HAP-1 (cell line): Measurements from ENCODE around the gene IFNA16.
"Not testable (repeated sequence)": the region's sequence is repeated elsewhere in the genome, so short reads cannot be mapped to it uniquely, and the experiment has no call there.

Source experiments
- DNase-seq, 2 experiments: peaks; one replicate each; pipeline ENCODE4 v3.0.0-alpha.2; 2016 to 2020; ENCODE audit warnings: low spot score in 2 of 2
- H3K27me3 ChIP-seq: fragments of 250-450 bp; sonication (Bioruptor Pico); 2 replicates; pipeline ENCODE4 v1.5.1; 2020; ENCODE audit warnings: low read depth, mild to moderate bottlenecking, moderate library complexity
- H3K36me3 ChIP-seq: fragments of 250-450 bp; sonication (Bioruptor Pico); replicated peaks from 2 replicates; pipeline ENCODE4 v1.5.1; 2020; ENCODE audit warnings: mild to moderate bottlenecking
- H3K4me1 ChIP-seq: fragments of 250-450 bp; sonication (Bioruptor Pico); 2 replicates; pipeline ENCODE4 v1.5.1; 2020; ENCODE audit warnings: mild to moderate bottlenecking
- H3K4me3 ChIP-seq: fragments of 250-450 bp; sonication (Bioruptor Pico); 2 replicates; pipeline ENCODE4 v1.5.1; 2020; ENCODE audit warnings: mild to moderate bottlenecking, moderate library complexity
- H3K9me3 ChIP-seq: fragments of 250-450 bp; sonication (Bioruptor Pico); 2 replicates; pipeline ENCODE4 v1.5.1; 2020; ENCODE audit warnings: mild to moderate bottlenecking, moderate library complexity
- in situ Hi-C: fragments of 300-500 bp; cut with MboI; formaldehyde crosslinking; loops from 3 replicates; pipeline ENCODE4 v1.14.3; 2020; ENCODE audit warnings: low sequenced_read_pairs, inconsistent platforms, mixed read lengths

IFNA16 gene

DNA sequence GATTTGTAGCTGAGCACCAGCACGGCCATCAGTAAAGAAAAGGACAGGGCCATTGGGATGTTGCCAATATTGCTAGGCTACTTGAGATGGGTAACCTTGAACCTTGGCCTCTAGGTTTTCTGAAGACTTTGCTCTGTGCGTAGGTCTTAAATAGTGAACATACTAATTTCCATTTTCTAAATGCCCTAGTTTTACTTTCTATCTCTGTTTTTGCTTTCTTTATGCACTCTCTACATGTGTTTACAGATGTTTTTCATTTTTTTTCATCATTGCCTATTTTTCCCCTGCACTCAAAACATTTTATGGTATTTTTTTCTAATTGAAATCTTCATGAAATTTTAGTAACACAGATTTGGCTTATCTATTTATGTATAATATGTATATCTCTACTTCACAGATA, 50.6 kb downstream of the IFNA16 start, which contains the start of gene IFNA21:
Gene IFNA21 (minus strand): TSS at position 101 of the 400 bp plus-strand sequence. CDS start 48 bp downstream, at position 53.
- H3K36me3 ChIP-seq, H3K4me1 ChIP-seq, H3K4me3 ChIP-seq, DNase-seq, H3K27me3 ChIP-seq, in situ Hi-C loops, H3K9me3 ChIP-seq: not testable (repeated sequence)
